Tibial nerve (tissue), 4 donors: Measurements from ENCODE around the gene ISYNA1. TPM values are rescaled to one million over a fixed set of nuclear protein-coding genes. Genes with fewer than 3 reads are reported as not detected.
A peak's percentile ranks its signal among the peaks of the same experiment; 100 is the strongest.

Experiments used
- DNase-seq, 2 donors: peaks; one replicate each; pipeline ENCODE4 v3.0.0-alpha.2; 2019; ENCODE audit warnings: low spot score in 2 of 2
- H3K27ac ChIP-seq, 4 donors: fragments of 200-600 bp; sonication (generic) in 3 of 4; one replicate each; pipeline ENCODE4 v1.5.1; 2017 to 2019; ENCODE audit warnings: mild to moderate bottlenecking in 1 of 4
- H3K27me3 ChIP-seq, 2 donors: fragments of 200-600 bp; sonication (generic) in 1 of 2; one replicate each; pipeline versions ENCODE4 v1.5.1 to v1.6.0; 2017 to 2019
- H3K36me3 ChIP-seq, 3 donors: fragments of 200-600 bp; sonication (generic); one replicate each; pipeline ENCODE4 v1.5.1; 2018 to 2019
- H3K4me1 ChIP-seq, 4 donors: fragments of 200-600 bp; sonication (generic) in 3 of 4; one replicate each; pipeline ENCODE4 v1.5.1; 2017 to 2019
- H3K4me3 ChIP-seq, 4 donors: fragments of 200-600 bp; sonication (generic) in 3 of 4; one replicate each; pipeline ENCODE4 v1.5.1; 2017 to 2019; ENCODE audit warnings: mild to moderate bottlenecking in 1 of 4, moderate library complexity in 1 of 4
- H3K9me3 ChIP-seq, 4 donors: fragments of 200-600 bp; sonication (generic) in 3 of 4; one replicate each; pipeline ENCODE4 v1.5.1; 2017 to 2019
- EP300 ChIP-seq, 2 donors: sonication (generic); formaldehyde crosslinking; IDR thresholded peaks; one replicate each; pipeline ENCODE4 v1.6.1; 2017; ENCODE audit warnings: antibody characterized with exemption in 2 of 2, mild to moderate bottlenecking in 1 of 2
- POLR2A ChIP-seq, 2 donors: fragments of 450-650 bp; IDR thresholded peaks; one replicate each; pipeline ENCODE4 v1.6.1; 2017; ENCODE audit warnings: antibody characterized with exemption in 2 of 2, mild to moderate bottlenecking in 2 of 2, moderate library complexity in 2 of 2
- WGBS, 2 donors: methylation state at CpG; one replicate each; pipeline ENCODE4 v1.1.5; 2018; 5-methylcytosine and 5-hydroxymethylcytosine counted together
- total RNA-seq, 4 donors: library from RNA; depleted of rRNA; stranded (reverse); fragments of >200 nt; gene quantifications; one replicate each; pipeline ENCODE4 v1.1.0, GENCODE V29; 2016
- TF ChIP-seq, protein P1 (sequence below), 5 experiments: fragments of 200-600 bp in 3 of 5; fragments of 450-650 bp in 2 of 5; sonication (generic) in 3 of 5; IDR thresholded peaks; one replicate each; pipeline ENCODE4 v1.5.1; 2016 to 2019; ENCODE audit warnings: antibody characterized with exemption in 5 of 5, mild to moderate bottlenecking in 3 of 5, moderate library complexity in 2 of 5

Gene ISYNA1
- total RNA-seq = 10 to 100 TPM; 43.5 to 82.2 (median 52.4) TPM

GRCh38 chr19:18437491-18438330 lies at the start of gene ISYNA1:
TSS of gene ISYNA1 (minus strand) at chr19:18438133. CDS start at chr19:18437979, 154 bp downstream.
- peaks cover 0 to 22% (median 0%) of the 10 kb centered on the region in 3 donors for H3K36me3 ChIP-seq
- H3K4me3 ChIP-seq = peak within 1 kb of the TSS; percentile 34 to 72 (median 64)
- H3K9me3 ChIP-seq = no peaks in the 10 kb centered on the region
- 0 to 3% methylated on average over 25 to 41 of the region's 99 CpGs for whole genome bisulfite sequencing, 2 donors
- DNase-seq = no peak
- TF ChIP-seq, protein P1, sequence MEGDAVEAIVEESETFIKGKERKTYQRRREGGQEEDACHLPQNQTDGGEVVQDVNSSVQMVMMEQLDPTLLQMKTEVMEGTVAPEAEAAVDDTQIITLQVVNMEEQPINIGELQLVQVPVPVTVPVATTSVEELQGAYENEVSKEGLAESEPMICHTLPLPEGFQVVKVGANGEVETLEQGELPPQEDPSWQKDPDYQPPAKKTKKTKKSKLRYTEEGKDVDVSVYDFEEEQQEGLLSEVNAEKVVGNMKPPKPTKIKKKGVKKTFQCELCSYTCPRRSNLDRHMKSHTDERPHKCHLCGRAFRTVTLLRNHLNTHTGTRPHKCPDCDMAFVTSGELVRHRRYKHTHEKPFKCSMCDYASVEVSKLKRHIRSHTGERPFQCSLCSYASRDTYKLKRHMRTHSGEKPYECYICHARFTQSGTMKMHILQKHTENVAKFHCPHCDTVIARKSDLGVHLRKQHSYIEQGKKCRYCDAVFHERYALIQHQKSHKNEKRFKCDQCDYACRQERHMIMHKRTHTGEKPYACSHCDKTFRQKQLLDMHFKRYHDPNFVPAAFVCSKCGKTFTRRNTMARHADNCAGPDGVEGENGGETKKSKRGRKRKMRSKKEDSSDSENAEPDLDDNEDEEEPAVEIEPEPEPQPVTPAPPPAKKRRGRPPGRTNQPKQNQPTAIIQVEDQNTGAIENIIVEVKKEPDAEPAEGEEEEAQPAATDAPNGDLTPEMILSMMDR (IDR thresholded peaks at IDR 0.05) = no peak
- TF ChIP-seq POLR2A (IDR thresholded peaks at IDR 0.05) (no peak), EP300 (IDR thresholded peaks at IDR 0.05) (no peak)
- peak within 1 kb of the TSS; percentile 45 to 85 (median 80) for H3K27ac ChIP-seq
- peaks cover 0 to 58% (median 23%) of the 10 kb centered on the region in 4 donors for H3K4me1 ChIP-seq
- no peaks in the 10 kb centered on the region for H3K27me3 ChIP-seq

DNA sequence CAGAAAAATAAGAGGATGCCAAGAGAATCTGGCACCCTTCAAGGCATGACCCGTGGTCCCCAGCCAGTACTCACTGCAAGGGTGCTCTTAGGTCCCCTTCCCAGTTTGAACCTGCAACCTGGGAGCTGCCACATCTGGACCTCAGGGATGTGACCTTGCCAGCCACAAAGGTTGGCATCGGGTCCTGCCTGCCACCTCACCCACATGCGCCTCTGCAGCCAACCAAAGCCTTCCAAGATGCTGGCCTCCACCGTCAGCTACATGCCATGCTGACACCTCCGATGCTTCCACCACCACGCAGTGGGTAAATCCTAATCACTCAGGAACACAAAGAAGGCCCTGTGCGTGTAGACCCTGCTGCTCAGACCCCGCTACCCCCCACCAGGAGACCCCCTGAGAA lies 48.8 kb upstream of the ISYNA1 start:
- no peak for TF ChIP-seq EP300 (IDR thresholded peaks at IDR 0.05)
- no peak for TF ChIP-seq POLR2A (IDR thresholded peaks at IDR 0.05)
- TF ChIP-seq, protein P1 (IDR thresholded peaks at IDR 0.05) = no peak
- no peaks in the 10 kb centered on the region for H3K36me3 ChIP-seq
- no peaks in the 10 kb centered on the region for H3K9me3 ChIP-seq
- whole genome bisulfite sequencing, 2 donors = 82 to 92% methylated on average over 6 to 8 of the region's 8 CpGs
- H3K27me3 ChIP-seq = no peaks in the 10 kb centered on the region
- H3K27ac ChIP-seq = peak overlapping the region in 3 of 4 donors; percentile 35 to 77 (median 69)
- DNase-seq = no peak
- no peak overlapping the region for H3K4me3 ChIP-seq
- peaks cover 0 to 78% (median 57%) of the 10 kb centered on the region in 4 donors for H3K4me1 ChIP-seq

GRCh38 chr19:18484992-18485391 lies 47.1 kb upstream of the ISYNA1 start:
- no peaks in the 10 kb centered on the region for H3K27me3 ChIP-seq
- no peak for DNase-seq
- no peaks in the 10 kb centered on the region for H3K36me3 ChIP-seq
- H3K9me3 ChIP-seq = no peaks in the 10 kb centered on the region
- H3K4me3 ChIP-seq = no peak overlapping the region
- TF ChIP-seq, protein P1 (IDR thresholded peaks at IDR 0.05) = no peak
- TF ChIP-seq POLR2A (IDR thresholded peaks at IDR 0.05) (no peak), EP300 (IDR thresholded peaks at IDR 0.05) (no peak)
- WGBS, 2 donors = 85 to 89% methylated on average over 5 of the region's 5 CpGs
- H3K4me1 ChIP-seq = peaks cover 0 to 88% (median 66%) of the 10 kb centered on the region in 4 donors
- H3K27ac ChIP-seq = peak overlapping the region in 2 of 4 donors; percentile 3 to 36

DNA sequence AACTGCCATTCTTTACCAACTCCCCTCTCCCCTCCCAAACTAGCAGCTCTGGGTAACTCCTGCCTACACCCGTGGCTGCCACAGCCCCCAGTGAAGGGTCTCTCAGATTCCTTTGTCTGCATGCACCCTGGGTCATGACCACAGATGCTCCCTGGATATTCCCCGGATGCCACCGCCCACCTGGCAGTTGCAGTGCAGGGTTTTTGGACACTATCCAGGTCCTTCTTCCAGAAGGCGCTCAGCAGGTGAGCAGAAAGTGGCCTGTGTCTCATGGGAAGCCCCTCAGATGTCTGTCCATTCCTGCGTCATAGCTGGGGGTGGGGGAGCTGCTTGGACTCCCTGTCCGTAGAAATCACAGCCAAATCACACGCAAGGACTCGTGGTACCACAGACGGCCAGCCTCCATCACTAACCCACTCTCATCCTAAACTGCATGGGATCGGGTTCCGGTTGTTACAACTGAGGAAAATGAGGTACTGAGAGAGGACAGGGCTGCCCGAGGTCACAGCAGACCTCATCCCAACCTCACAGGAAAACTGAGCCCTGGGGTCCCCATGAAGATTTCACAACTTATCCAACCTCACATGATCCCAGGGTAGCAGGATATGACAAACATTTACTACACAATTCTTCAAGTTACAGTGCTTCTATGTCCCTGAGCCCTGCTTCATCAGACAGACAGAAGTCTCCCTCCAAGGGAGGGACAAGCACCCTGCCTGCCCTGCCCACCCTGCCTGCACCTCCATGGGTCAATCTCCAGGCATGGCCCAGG lies 45.4 kb upstream of the ISYNA1 start:
- Histone ChIP-seq H3K4me1 (peaks cover 0 to 88% (median 70%) of the 10 kb centered on the region in 4 donors), H3K9me3 (no peaks in the 10 kb centered on the region)
- WGBS, 2 donors = 56 to 62% methylated on average over 12 of the region's 12 CpGs

More for the DNA sequence above, 45.4 kb upstream of the ISYNA1 start:
- no peaks in the 10 kb centered on the region for H3K36me3 ChIP-seq
- no peaks in the 10 kb centered on the region for H3K27me3 ChIP-seq
- TF ChIP-seq, protein P1 (IDR thresholded peaks at IDR 0.05) = no peak
- TF ChIP-seq POLR2A (IDR thresholded peaks at IDR 0.05) (no peak), EP300 (IDR thresholded peaks at IDR 0.05) (no peak)
- DNase-seq = no peak
- no peak overlapping the region for H3K4me3 ChIP-seq
- peak overlapping the region in 2 of 4 donors; percentile 14 to 47 for H3K27ac ChIP-seq
